K562 (cell line): ENCODE results near the gene P2RX3.

Experiments
- CEBPB ChIP-seq: fragments of 450-650 bp; IDR thresholded peaks from 2 replicates; pipeline ENCODE4 v1.6.1; 2016; ENCODE audit warnings: missing genetic modification characterization, missing compliant biosample characterization
- EZH2 ChIP-seq: IDR thresholded peaks from 2 replicates; pipeline ENCODE4 v1.6.1; 2012; ENCODE audit warnings: low read depth, mild to moderate bottlenecking, inconsistent platforms, low read length, borderline replicate concordance
- HMGN3 ChIP-seq: IDR thresholded peaks from 2 replicates; pipeline ENCODE4 v1.6.1; 2011; ENCODE audit warnings: borderline replicate concordance, low read depth, mild to moderate bottlenecking, mixed read lengths, low read length; ENCODE audit not compliant: insufficient read length; ENCODE audit errors: extremely low read depth
- KDM1A ChIP-seq, 2 experiments: fragments of 450-650 bp; IDR thresholded peaks; 2 replicates each; pipeline ENCODE4 v1.6.1; 2016; ENCODE audit warnings: mild to moderate bottlenecking in 2 of 2
- MAFF ChIP-seq: IDR thresholded peaks from 2 replicates; pipeline ENCODE4 v1.6.1; 2012; ENCODE audit warnings: low read length, improper control_type of control experiment
- SETDB1 ChIP-seq: IDR thresholded peaks from one replicate; pipeline ENCODE4 v1.6.1; 2012; ENCODE audit warnings: low read length, control low read depth, inconsistent platforms
- SMARCC2 ChIP-seq: fragments of 450-650 bp; IDR thresholded peaks from 2 replicates; pipeline ENCODE4 v1.6.1; 2017; ENCODE audit warnings: antibody characterized with exemption, moderate library complexity, mild to moderate bottlenecking, low read depth
- SPI1 ChIP-seq: IDR thresholded peaks from 2 replicates; pipeline ENCODE4 v1.6.1; 2011; ENCODE audit warnings: low read depth, low read length, control low read depth, borderline replicate concordance
- ZNF436 ChIP-seq: fragments of 250-450, 450-650 bp; sonication (Bioruptor Pico); formaldehyde crosslinking; IDR thresholded peaks from 2 replicates; pipeline ENCODE4 v1.7.0; 2020; ENCODE audit warnings: mild to moderate bottlenecking
- TF ChIP-seq, protein P1 (sequence below), 3 experiments: IDR thresholded peaks in 2 of 3; conservative IDR thresholded peaks in 1 of 3; 2 replicates each; pipeline ENCODE4 v1.5.1; 2011 to 2012; ENCODE audit warnings: low read length in 3 of 3, mild to moderate bottlenecking in 3 of 3, control low read depth in 2 of 3, improper control_type of control experiment in 1 of 3, inconsistent platforms in 1 of 3, low read depth in 1 of 3, mixed read lengths in 1 of 3, moderate library complexity in 1 of 3; ENCODE audit not compliant: insufficient read depth in 2 of 3
- TF ChIP-seq, protein P2 (sequence below): sonication (generic); formaldehyde crosslinking; IDR thresholded peaks from 2 replicates; pipeline ENCODE4 v1.8.0; 2022; ENCODE audit warnings: mild to moderate bottlenecking, missing genetic modification reagents, borderline replicate concordance
- TF ChIP-seq, protein P3 (sequence below): fragments of 450-650 bp; IDR thresholded peaks from 2 replicates; pipeline ENCODE4 v1.6.1; 2014; ENCODE audit warnings: low read depth, mild to moderate bottlenecking, moderate library complexity, borderline replicate concordance
- TF ChIP-seq, protein P4 (sequence below): fragments of 250-450 bp; sonication (Bioruptor Pico); IDR thresholded peaks from 2 replicates; pipeline ENCODE4 v1.9.0; 2021; ENCODE audit warnings: mild to moderate bottlenecking, inconsistent platforms

DNA sequence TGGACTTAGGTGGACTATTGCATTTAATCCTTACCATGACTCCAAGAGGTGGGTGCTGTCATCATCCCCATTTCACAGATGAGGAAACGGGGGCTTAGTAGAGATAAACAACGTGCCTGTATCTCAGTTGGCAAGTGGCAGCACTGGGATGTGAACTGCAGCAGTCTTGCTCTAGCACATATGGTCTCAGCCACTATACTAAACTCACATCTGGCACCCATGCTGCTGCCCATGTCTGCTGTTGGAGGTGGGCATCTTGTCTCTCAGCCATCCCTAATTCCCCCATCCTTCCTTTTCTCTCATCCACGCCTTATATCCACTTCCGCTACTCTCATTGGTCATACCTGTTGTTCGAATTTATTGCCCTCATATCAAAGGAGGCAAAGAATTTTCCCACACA, 39.0 kb downstream of the P2RX3 start:
- TF ChIP-seq ZNF436 (CRISPR knock-in tag) (no peak), HMGN3 (no peak), MAFF (no peak), SPI1 (no peak), SETDB1 (no peak), EZH2 (no peak), CEBPB (no peak), KDM1A (IDR thresholded peaks at IDR 0.05) (no peak), SMARCC2 (no peak)
- TF ChIP-seq, protein P1, sequence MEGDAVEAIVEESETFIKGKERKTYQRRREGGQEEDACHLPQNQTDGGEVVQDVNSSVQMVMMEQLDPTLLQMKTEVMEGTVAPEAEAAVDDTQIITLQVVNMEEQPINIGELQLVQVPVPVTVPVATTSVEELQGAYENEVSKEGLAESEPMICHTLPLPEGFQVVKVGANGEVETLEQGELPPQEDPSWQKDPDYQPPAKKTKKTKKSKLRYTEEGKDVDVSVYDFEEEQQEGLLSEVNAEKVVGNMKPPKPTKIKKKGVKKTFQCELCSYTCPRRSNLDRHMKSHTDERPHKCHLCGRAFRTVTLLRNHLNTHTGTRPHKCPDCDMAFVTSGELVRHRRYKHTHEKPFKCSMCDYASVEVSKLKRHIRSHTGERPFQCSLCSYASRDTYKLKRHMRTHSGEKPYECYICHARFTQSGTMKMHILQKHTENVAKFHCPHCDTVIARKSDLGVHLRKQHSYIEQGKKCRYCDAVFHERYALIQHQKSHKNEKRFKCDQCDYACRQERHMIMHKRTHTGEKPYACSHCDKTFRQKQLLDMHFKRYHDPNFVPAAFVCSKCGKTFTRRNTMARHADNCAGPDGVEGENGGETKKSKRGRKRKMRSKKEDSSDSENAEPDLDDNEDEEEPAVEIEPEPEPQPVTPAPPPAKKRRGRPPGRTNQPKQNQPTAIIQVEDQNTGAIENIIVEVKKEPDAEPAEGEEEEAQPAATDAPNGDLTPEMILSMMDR (IDR thresholded peaks at IDR 0.05 in 2 of 3, conservative IDR thresholded peaks at IDR 0.05 in 1 of 3; ENCODE audit: insufficient read depth in 2 of 3, low read depth in 1 of 3, low read length in 3 of 3), result no peak
- TF ChIP-seq, protein P2, sequence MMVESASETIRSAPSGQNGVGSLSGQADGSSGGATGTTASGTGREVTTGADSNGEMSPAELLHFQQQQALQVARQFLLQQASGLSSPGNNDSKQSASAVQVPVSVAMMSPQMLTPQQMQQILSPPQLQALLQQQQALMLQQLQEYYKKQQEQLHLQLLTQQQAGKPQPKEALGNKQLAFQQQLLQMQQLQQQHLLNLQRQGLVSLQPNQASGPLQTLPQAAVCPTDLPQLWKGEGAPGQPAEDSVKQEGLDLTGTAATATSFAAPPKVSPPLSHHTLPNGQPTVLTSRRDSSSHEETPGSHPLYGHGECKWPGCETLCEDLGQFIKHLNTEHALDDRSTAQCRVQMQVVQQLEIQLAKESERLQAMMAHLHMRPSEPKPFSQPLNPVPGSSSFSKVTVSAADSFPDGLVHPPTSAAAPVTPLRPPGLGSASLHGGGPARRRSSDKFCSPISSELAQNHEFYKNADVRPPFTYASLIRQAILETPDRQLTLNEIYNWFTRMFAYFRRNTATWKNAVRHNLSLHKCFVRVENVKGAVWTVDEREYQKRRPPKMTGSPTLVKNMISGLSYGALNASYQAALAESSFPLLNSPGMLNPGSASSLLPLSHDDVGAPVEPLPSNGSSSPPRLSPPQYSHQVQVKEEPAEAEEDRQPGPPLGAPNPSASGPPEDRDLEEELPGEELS, result no peak
- TF ChIP-seq, protein P3, sequence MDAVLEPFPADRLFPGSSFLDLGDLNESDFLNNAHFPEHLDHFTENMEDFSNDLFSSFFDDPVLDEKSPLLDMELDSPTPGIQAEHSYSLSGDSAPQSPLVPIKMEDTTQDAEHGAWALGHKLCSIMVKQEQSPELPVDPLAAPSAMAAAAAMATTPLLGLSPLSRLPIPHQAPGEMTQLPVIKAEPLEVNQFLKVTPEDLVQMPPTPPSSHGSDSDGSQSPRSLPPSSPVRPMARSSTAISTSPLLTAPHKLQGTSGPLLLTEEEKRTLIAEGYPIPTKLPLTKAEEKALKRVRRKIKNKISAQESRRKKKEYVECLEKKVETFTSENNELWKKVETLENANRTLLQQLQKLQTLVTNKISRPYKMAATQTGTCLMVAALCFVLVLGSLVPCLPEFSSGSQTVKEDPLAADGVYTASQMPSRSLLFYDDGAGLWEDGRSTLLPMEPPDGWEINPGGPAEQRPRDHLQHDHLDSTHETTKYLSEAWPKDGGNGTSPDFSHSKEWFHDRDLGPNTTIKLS, result no peak
- TF ChIP-seq, protein P4, sequence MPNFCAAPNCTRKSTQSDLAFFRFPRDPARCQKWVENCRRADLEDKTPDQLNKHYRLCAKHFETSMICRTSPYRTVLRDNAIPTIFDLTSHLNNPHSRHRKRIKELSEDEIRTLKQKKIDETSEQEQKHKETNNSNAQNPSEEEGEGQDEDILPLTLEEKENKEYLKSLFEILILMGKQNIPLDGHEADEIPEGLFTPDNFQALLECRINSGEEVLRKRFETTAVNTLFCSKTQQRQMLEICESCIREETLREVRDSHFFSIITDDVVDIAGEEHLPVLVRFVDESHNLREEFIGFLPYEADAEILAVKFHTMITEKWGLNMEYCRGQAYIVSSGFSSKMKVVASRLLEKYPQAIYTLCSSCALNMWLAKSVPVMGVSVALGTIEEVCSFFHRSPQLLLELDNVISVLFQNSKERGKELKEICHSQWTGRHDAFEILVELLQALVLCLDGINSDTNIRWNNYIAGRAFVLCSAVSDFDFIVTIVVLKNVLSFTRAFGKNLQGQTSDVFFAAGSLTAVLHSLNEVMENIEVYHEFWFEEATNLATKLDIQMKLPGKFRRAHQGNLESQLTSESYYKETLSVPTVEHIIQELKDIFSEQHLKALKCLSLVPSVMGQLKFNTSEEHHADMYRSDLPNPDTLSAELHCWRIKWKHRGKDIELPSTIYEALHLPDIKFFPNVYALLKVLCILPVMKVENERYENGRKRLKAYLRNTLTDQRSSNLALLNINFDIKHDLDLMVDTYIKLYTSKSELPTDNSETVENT, result no peak
